HG03135 (cell line): ENCODE data around the gene CRTAC1.

Experiments used
- ATAC-seq: cut with Tn5 transposase; IDR thresholded peaks from one replicate; pipeline ENCODE4 v1.9.1; 2021; ENCODE audit warnings: mild to moderate bottlenecking, moderate library complexity; ENCODE audit not compliant: unreplicated experiment

CRTAC1 gene

GRCh38 chr10:97875391-97875790, 155.0 kb downstream of the CRTAC1 start:
- no peak for ATAC-seq

DNA sequence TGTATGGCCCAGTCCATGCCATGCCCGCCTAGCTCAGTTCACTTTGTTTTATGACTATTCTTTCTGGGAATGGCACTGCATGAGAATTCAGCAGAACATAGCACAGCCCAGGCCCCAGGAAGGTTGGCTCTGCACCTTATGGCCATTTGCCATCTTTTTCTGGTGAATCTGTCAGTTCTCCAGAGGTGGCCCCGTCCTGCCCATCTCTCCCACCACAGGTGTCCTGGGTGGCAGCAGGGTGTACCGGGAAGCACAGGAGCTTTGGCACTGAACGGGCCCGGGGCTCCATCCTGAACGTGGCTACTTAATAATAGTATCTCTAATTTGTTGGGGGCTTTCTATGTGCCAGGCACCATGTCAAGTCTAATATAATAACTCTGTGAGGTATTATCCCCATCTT, 156.1 kb downstream of the CRTAC1 start:
- ATAC-seq = no peak

GRCh38 chr10:97873569-97873968, 156.9 kb downstream of the CRTAC1 start:
- ATAC-seq = no peak

DNA sequence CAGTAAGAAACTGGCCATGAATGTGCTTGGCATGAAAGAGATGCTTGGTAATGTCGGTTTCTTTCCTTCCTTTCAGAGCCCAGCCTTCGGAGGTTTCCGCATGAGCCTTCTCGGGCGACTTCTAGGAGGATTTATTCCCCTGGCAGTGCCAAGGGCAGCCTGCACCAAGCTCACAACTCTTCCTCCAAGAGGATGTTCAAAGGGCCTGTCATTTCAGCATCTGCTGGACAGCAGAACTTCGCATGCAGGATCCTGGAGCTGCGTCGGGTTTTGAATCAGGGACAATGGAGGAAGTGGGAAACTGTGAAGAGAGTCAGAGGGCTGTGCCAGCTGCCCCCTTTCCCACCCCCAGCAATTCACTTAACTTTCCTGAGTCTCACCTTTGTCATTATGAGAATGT, 159.4 kb downstream of the CRTAC1 start:
- ATAC-seq = no peak

- ATAC-seq = peak; percentile 89
Observed at GRCh38 chr10:97869091-97870042, 161.1 kb downstream of the CRTAC1 start.

- no peak for ATAC-seq
Observed at GRCh38 chr10:97868134-97868685, 162.2 kb downstream of the CRTAC1 start.

- ATAC-seq = no peak
Observed at GRCh38 chr10:97867220-97867800, 163.1 kb downstream of the CRTAC1 start.

DNA sequence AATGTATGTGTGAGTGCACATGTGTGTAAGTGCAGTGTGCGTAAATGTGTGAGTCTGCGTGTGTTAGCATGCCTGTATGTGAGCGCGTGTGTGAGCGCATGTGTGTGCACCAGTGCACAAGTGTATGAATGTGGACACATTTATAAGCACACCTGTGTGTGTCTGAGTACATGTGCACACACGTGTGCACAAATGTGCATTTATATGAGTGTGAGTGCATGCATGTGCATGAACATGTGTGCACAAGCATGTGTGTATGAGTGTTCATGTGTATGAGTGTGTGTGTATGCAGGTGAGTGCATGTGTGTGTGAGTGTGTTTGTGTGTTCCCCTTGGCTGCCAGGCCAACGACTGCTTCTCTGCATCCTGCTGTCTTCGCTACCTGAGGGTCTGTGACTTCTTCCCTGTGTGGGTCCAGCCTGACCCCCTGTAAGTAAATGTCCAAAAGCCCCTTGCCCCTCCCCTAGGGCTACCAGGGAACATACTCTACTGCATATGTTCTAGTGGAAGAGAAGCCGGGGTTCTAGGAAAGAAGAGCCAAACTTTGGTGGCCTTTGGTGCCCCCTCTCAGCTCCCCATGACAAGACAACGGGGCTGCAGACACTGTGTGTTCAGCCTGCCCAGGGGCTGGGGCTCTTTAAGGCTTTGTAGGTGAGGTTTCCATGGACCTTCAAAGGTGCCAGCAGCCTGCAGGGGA, 163.7 kb downstream of the CRTAC1 start:
- no peak for ATAC-seq

DNA sequence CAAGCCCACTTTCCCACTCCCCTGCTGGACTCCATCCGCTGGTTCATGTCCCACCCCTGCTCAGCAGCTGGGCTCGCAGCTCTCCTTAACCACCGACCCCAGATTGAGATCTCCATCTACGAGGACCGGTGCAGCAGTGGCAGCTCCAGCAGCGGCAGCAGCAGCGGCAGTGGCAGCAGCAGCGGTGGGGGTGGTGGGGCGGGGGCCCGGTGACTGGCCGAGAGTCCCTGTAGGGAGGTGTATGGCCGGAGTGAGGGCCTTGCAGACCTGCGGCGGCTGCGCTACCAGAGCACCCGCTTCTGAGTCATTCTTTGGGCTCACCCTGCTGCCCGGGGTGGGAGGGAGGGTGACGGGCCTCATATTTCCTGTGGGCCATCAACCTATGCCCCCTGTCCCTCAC, 164.9 kb downstream of the CRTAC1 start:
- no peak for ATAC-seq

GRCh38 chr10:97863808-97864207, 166.6 kb downstream of the CRTAC1 start:
- no peak for ATAC-seq

DNA sequence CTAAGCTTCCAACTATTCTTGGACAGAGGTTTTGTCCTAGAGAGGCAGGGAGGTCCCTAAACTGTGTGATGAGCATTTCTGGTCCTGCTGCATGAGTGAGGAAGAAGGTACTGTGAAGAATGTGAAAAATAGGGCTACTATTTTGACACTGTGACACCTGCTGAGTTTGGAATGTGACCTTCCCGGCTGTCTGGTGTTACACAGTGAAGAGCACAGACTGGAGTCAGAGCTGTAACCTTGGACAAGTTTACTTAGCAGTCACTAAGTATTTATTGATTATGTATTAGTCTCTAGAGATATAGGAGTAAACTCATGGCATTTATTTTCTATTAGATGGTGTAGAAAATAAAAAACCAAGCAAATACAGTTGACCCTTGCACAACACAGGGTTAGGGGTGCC, 168.5 kb downstream of the CRTAC1 start:
- no peak for ATAC-seq

DNA sequence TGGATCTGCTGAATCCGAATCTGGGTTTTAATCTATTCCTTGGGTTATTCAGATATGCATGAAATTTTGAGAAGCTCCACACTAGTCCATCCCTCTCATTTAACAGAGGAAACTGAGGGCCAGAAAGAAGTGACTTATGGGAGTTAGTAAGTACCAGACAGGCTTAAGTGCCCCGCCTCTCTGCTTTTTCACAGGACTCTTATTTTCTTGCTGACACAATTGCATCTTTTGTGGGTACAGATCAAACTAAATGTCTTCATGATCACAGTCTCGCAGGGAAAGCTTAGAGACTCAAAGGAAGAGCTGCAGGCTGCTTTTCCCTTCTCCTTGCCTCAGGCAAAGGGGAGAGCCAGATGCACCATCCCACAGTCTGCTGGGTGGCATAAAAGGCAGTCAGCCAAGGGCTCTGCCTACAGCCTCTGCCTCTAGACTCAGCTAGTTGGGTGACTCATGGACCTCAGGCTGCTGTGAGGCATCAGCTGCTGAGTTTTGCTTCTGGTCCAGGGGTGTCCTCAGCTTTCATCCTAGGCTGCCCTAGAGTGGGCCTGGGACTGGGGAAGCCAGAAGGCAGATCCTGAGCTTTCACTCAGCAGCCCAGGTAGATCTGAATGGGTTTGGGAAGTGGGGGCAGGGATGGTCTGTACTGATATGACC, 169.2 kb downstream of the CRTAC1 start:
- ATAC-seq = no peak

- no peak for ATAC-seq
Observed at GRCh38 chr10:97858001-97858439, 172.4 kb downstream of the CRTAC1 start.

DNA sequence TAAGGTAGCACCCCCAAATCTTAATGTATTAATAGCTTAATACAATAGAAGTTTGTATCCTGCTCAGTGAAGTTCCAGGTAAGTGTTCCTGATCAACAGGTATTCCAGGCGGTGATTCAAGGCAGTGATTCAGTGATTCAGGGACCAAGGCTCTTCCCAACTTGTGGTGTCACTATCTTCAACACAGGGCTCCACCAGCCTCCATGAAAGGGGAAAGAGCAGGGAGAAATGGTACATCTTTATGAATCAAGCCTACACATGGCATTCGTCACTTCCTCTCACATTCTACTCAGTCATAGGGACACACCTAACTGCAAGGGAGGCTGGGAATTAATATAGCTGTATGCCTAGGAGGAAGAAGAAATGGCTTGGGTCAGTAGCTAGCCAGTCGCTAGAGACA, 175.7 kb downstream of the CRTAC1 start:
- ATAC-seq = no peak

GRCh38 chr10:97852840-97853405, 177.5 kb downstream of the CRTAC1 start:
- ATAC-seq = no peak

- ATAC-seq = no peak
Observed at GRCh38 chr10:97852277-97852676, 178.1 kb downstream of the CRTAC1 start.

DNA sequence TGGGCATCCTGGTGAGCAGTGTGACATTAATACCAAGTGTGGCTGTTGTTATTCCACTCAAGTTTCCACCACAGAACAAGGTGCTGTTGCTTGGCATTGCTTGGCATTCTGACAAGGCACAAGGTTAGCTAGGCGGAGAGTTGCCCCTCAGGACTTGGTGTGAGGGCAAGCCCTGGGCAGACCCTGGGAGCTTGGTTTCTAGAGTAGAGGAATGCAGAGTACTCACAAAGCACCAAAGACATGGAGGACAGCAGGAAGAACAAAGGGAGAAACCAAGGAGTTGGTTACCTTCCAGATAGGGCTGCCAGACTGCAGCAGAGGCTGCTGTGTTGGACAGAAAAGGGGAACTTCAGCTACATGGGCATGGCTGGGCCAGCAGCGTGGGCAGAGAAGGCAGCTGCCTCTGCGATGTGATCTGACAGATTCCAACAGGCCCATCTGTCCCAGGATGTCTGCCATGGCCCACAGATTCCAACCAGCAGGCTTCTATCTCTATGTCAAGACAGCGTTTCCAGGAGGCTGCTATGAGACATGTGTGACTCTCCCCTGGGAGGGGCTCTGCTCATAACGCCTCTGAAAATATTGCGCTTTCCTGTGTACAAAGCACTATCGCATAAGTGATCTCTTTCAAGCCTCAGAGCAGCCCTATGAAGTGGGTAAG, 178.9 kb downstream of the CRTAC1 start:
- ATAC-seq = no peak

DNA sequence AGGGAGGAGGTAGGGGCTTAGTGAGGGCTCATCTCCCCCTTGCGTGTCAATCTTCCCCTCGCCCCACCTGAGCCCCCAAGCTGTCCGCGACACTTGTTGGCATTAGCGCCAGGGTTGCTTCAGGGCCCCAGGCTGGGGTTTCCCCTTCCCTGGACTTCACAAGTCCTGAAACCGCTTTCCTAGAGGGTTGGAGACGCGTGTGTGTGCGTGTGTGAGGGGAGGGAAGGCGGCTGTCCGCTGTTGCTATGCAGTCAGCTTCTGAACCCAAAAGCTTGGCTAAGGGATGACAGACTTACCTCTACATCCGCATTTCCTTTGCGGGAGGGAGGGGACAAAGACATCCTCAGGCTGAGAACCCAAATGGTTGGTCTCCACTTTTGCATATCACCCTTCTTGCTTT, 180.0 kb downstream of the CRTAC1 start:
- ATAC-seq = no peak

DNA sequence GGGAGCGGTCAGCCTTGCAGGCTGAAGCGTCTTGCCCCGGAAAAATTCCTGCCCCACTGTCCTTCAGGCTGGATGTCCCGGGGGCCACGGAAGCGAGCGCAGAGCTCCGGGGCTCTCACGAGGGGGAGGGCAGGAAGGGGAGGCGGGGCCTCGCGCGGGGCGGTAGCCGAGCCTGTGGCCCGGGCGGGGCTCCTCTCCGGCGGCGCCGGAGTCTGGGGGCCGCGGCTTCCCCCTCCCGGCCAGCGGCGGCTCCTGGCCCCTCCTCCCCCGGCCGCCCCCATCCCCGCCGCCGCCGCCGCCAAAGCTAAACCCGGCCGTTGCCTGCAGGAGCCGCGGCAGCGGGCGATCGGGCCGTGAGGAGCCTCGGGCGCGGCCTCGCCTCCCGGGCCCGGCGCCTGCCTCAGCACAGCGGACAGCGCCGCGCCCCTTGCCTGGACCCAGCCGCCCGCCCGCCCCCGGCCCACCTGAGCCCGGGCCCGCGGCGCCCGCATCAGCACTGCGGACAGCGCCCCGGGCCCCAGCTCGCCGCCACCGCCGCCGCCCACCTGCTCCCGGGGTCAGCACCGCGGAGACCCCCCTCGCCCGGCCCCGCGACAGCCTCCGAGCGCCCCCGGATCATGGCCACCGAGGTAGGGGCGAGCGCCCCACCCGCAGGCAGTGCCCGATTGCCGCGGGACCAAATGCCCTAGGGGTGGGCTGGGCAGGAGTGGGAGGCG, 180.6 kb downstream of the CRTAC1 start, which contains the start of gene GOLGA7B:
Gene GOLGA7B, plus strand, starts transcription at position 157 of the 716 bp plus-strand sequence. Its CDS starts 461 bp downstream, at position 618.
- peak; percentile 58 for ATAC-seq
